ENCODE measurements around the gene NCOA4.
A peak's percentile ranks its signal among the peaks of the same experiment; 100 is the strongest.
"Not testable (repeated sequence)": the region's sequence is repeated elsewhere in the genome, so short reads cannot be mapped to it uniquely, and the experiment has no call there.

NCOA4 gene

DNA sequence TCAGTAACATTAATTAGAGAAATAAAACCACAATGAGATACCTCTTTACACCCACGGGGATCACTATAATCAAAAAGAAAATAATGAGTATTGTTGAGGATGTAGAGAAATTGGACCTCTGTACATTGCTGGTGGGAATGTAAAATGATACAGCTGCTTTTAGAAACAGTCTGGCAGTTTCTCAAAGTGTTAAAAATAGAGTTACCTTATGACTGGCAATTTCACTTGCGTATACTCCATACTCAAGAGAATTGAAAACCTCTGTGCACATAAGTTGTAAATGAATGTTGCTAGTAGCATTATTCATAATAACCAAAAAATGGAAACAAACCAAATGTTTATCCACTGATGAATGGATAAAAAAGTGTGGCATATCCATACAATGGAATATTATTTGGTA, 51.9 kb downstream of the NCOA4 start:
- DNase-seq = not testable (repeated sequence)

DNA sequence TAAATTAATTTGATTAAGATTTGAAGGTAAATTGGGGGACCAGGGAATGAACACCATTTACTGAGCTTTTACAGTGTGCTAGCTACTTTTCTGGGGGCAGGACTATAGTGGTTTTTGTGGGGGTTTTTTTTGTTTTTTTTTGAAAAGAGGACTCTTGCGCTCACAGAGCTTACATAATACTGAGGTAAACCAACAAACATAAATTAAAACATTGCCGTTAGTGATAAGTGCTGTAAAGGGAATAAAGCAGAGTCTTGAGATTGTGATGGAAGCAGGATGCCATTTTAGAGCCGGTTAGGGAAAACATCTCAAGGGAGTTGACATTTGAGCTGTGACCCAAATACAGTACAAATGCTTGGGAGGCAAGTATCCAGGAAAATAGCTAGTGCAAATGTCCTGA, 56.4 kb downstream of the NCOA4 start:
- DNase-seq = not testable (repeated sequence)

DNA sequence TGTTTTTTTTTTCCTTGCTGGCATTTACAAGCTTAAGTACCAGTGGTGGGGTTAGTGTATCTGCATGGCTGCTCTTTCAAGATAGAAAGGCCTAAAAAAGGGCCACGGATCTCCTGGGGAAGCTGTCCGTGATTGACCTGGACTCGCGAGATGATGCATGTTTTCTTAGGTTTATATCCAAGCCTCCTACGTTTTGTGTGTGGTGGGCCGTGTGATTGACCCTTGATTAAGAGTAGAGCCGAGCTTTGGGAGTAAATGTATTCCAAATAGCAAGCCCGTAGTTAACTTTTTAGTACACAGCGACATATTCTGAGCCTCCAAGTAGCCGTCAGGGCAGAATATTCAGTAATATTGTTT, 57.6 kb downstream of the NCOA4 start:
- not testable (repeated sequence) for DNase-seq

DNA sequence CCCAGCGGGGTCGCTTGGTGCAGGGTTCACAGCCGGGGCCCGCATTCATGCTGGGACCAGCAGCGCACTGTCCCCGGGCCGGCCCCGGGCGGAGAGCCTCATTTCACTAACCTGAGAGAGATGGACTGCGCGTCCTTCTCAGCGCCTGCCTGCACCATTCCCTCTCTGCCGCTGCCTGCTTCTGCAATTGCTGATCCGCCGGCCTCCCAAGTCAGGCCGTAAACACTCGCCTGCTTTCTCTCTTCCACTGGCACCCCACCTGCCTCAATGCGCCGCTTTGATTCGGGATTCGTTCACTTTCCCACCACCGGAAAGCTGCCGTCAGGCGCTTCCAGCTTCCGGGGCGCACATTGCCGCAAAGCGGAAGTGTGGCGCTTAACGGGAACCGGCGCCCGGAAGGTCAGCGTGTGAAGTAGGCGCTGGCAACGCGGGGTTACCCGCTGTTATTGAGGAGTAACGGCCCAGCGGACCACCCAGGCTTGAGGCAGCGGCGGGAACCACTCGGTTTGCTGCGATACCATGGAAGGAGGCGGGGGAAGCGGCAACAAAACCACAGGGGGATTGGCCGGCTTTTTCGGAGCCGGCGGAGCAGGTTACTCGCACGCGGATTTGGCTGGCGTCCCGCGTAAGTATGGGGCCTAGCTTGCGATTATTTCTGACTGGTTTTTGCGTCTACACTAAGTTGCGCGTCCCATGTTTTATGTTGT, 58.2 kb downstream of the NCOA4 start, which contains the start of gene TIMM23:
Gene TIMM23 (plus strand): TSS at position 384 of the 707 bp plus-strand sequence. CDS start 136 bp downstream, at position 520.
- DNase-seq = peak; percentile 26

DNA sequence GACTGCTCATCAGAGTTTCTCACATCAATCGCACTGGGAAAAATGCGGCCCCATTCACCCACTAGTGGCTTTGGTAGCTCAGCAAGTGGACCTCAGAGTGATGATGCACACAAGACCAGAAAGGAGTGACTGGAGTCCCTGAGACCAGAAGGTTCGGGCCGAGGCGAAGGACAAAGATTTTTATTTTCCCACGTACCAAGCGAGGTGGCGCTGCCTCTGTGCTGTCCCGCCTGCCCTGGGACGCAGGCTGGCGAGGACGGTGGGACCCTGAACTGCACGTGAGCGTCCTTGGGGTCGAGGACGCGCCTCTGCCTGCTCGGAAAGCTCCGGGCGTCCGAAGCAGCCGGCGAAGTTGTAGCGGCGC, 58.7 kb downstream of the NCOA4 start:
- not testable (repeated sequence) for DNase-seq

DNA sequence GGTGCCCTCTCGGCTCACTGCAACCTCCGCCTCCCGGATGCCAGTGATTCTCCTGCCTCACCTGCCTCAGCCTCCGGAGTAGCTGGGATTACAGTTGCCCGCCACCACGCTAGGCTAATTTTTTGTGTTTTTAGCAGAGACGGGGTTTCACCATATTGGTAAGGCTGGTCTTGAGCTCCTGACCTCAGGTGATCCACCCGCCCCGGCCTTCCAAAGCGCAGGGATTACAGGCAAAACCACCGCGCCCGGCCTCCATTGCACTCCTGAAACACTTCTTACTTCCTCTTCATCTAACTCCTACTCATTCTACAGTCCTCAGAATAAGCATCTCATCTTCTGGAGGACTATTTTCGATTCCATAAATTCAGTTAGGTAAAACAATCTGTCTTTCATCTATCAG, 59.4 kb downstream of the NCOA4 start:
- DNase-seq = not testable (repeated sequence)

DNA sequence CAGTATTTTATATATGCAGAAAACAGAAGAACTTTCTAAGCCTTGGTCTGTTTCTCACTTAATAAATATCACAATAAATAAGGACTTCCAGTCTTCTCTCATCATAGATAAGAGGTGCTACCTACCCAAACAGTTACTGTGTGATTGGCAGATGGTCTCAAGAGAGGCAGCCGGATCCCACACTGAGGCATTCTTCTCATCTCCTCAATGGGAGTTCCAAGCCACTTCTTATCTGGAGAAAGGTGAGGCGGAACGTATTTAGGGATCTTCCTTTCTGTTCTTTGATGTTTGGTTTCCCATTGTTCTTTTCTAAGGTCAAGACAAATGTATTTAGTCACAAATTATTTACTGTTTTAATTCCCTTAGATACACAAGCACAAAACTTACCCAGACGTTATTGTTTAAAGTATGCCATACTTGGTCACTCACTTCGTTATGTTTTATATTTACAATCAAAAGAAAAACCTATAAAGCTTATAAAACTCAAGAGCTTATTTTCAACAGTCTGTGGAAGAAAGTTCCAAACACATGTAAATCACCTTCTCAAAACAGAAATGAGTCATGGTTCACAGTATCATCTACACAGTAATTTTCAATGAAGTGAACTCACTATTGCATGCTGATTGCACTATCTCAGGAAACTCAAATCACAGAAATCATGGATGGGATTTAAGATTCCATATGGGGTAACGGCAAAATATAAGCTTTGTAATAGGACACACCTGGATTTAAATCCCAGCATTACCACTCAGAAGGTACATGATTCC, 67.6 kb downstream of the NCOA4 start:
- not testable (repeated sequence) for DNase-seq

DNA sequence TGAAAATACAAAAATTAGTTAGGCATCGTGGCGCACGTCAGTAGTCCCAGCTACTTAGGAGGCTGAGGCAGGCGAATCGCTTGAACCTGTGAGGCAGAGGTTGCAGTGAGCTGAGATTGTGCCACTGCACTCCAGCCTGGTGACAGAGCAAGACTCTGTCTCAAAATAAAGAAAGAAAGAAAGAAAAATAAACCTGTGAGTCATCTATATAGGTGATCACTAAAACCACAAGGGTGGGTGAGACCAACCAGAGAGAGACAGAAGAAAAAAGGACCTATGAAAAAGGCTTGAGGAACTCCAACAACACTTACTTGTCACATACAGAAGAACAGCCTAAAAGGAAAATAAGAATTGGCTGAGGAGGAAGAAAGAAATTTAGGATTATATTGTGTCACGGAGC, 72.5 kb downstream of the NCOA4 start:
- not testable (repeated sequence) for DNase-seq

DNA sequence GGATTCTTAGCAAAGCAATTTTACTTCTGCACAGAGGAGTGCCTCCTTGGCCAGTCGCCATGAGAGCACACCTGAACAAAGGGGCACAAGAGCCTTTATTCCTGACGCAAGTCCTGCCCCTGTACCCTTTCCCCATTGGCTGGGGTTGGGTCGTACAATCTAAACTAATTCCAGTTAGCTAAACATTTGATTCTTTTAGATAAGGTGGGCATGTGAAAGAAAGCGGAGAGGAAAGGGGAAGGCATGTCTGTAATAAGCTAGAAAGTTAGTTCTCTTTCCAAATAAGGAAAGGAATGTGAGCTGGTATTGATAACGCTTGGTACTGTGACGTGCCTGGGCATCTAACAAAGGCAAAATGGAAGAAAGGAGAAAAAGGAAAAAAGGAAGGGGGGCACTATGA, 73.8 kb downstream of the NCOA4 start:
- not testable (repeated sequence) for DNase-seq

Measured in cortex of kidney (tissue), 1 donor.